ENCODE results near the gene BCAP31. TPM values are rescaled to one million over a fixed set of nuclear protein-coding genes. Genes with fewer than 3 reads are reported as not detected.
"Not testable (repeated sequence)": the region's sequence is repeated elsewhere in the genome, so short reads cannot be mapped to it uniquely, and the experiment has no call there.

BCAP31 gene
- total RNA-seq, 4 donors from 2014 or later, result 76.4 to 129 (median 101) TPM

GRCh38 chrX:153686711-153687110, 37.5 kb downstream of the BCAP31 start:
- TF ChIP-seq POLR2AphosphoS5 (IDR thresholded peaks at IDR 0.05), result no peak
- TF ChIP-seq CTCF (IDR thresholded peaks at IDR 0.05), result no peak
- TF ChIP-seq EP300 (IDR thresholded peaks at IDR 0.05), result no peak
- TF ChIP-seq POLR2A (IDR thresholded peaks at IDR 0.05; ENCODE audit: low read depth), result no peak
- no peak overlapping the region for H3K4me3 ChIP-seq
- intact Hi-C loops (cut with DNase I), result no loop called here
- WGBS, result 52% methylated on average over 8 of the region's 9 CpGs
- peaks cover 3 to 35% (median 29%) of the 10 kb centered on the region in 4 donors for H3K4me1 ChIP-seq
- H3K27ac ChIP-seq (replicated peaks in 1 of 4), result peak overlapping the region; percentile 72 to 81 (median 78)
- DNase-seq (ENCODE audit: extremely low spot score), result no peak
- peaks cover 0 to 8% (median 0%) of the 10 kb centered on the region in 4 donors for H3K9me3 ChIP-seq
- H3K36me3 ChIP-seq, result no peaks in the 10 kb centered on the region
- H3K27me3 ChIP-seq, result no peaks in the 10 kb centered on the region

GRCh38 chrX:153685751-153686696, 38.2 kb downstream of the BCAP31 start:
- no peak for TF ChIP-seq POLR2A (IDR thresholded peaks at IDR 0.05; ENCODE audit: low read depth)
- TF ChIP-seq POLR2AphosphoS5 (IDR thresholded peaks at IDR 0.05), result no peak
- no peak for TF ChIP-seq CTCF (IDR thresholded peaks at IDR 0.05)
- TF ChIP-seq EP300 (IDR thresholded peaks at IDR 0.05), result no peak
- no peak overlapping the region for H3K4me3 ChIP-seq
- no peak for DNase-seq (ENCODE audit: extremely low spot score)
- no peaks in the 10 kb centered on the region for H3K27me3 ChIP-seq
- H3K4me1 ChIP-seq, result peaks cover 3 to 29% (median 25%) of the 10 kb centered on the region in 4 donors
- WGBS, result 81% methylated on average over 19 of the region's 24 CpGs
- intact Hi-C loops (cut with DNase I), result no loop called here
- H3K36me3 ChIP-seq, result no peaks in the 10 kb centered on the region
- peak overlapping the region in 1 of 4 donors; percentile 80 for H3K27ac ChIP-seq (replicated peaks in 1 of 4)
- peaks cover 0 to 8% (median 0%) of the 10 kb centered on the region in 4 donors for H3K9me3 ChIP-seq

GRCh38 chrX:153685156-153685536, 39.0 kb downstream of the BCAP31 start:
- Histone ChIP-seq H3K27ac (replicated peaks in 1 of 4) (no peak overlapping the region), H3K9me3 (peaks cover 0 to 8% (median 0%) of the 10 kb centered on the region in 4 donors), H3K4me3 (no peak overlapping the region), H3K36me3 (no peaks in the 10 kb centered on the region), H3K27me3 (no peaks in the 10 kb centered on the region), H3K4me1 (peaks cover 3 to 22% (median 17%) of the 10 kb centered on the region in 4 donors)
- intact Hi-C loops (cut with DNase I), result no loop called here
- no peak for DNase-seq (ENCODE audit: extremely low spot score)
- 67% methylated on average over 14 of the region's 21 CpGs for WGBS
- TF ChIP-seq POLR2A (IDR thresholded peaks at IDR 0.05; ENCODE audit: low read depth) (no peak), CTCF (IDR thresholded peaks at IDR 0.05) (no peak), EP300 (IDR thresholded peaks at IDR 0.05) (no peak), POLR2AphosphoS5 (IDR thresholded peaks at IDR 0.05) (no peak)

- Histone ChIP-seq H3K27ac (replicated peaks in 1 of 4) (no peak overlapping the region), H3K9me3 (peaks cover 0 to 8% (median 0%) of the 10 kb centered on the region in 4 donors), H3K4me1 (peaks cover 3 to 17% (median 11%) of the 10 kb centered on the region in 4 donors), H3K4me3 (no peak overlapping the region), H3K36me3 (no peaks in the 10 kb centered on the region), H3K27me3 (no peaks in the 10 kb centered on the region)
- WGBS, result 51% methylated on average over 16 of the region's 21 CpGs
- TF ChIP-seq POLR2A (IDR thresholded peaks at IDR 0.05; ENCODE audit: low read depth), result no peak
- no peak for TF ChIP-seq CTCF (IDR thresholded peaks at IDR 0.05)
- no peak for TF ChIP-seq POLR2AphosphoS5 (IDR thresholded peaks at IDR 0.05)
- no peak for TF ChIP-seq EP300 (IDR thresholded peaks at IDR 0.05)
- intact Hi-C loops (cut with DNase I), result no loop called here
- no peak for DNase-seq (ENCODE audit: extremely low spot score)
Observed at GRCh38 chrX:153684467-153685155, 39.6 kb downstream of the BCAP31 start.

- H3K9me3 ChIP-seq; H3K27ac ChIP-seq (replicated peaks in 1 of 4); H3K36me3 ChIP-seq; DNase-seq (ENCODE audit: extremely low spot score); H3K27me3 ChIP-seq; H3K4me1 ChIP-seq; H3K4me3 ChIP-seq; intact Hi-C loops (cut with DNase I): not testable (repeated sequence)
- 97% methylated on average over 8 of the region's 8 CpGs for WGBS
Observed at GRCh38 chrX:153683486-153683885, 40.7 kb downstream of the BCAP31 start.

All from esophagus muscularis mucosa (tissue), 4 donors.